ENCODE results near the gene EP400.

- TF ChIP-seq CTCF (IDR thresholded peaks at IDR 0.05; ENCODE audit: low read length), result no peak
- TF ChIP-seq EZH2 (IDR thresholded peaks at IDR 0.05; ENCODE audit: borderline replicate concordance, low read length), result no peak
Observed at GRCh38 chr12:132007041-132007440, 57.3 kb downstream of the EP400 start.
